Measurements from ENCODE around the gene ROBO1. TPM values are rescaled to one million over a fixed set of nuclear protein-coding genes. Genes with fewer than 3 reads are reported as not detected.

Gene ROBO1
- total RNA-seq, 1 donor from 2014 or later = 169 TPM

- Histone ChIP-seq H3K9ac (no peak overlapping the region), H2AFZ (replicated peaks) (peak overlapping the region; percentile 12), H3K79me2 (ENCODE audit: low read depth) (no peaks in the 10 kb centered on the region), H3K4me3 (no peak overlapping the region), H4K20me1 (ENCODE audit: low read depth) (no peaks in the 10 kb centered on the region), H3K4me2 (no peak overlapping the region), H3K36me3 (no peaks in the 10 kb centered on the region), H3K9me3 (ENCODE audit: low read depth) (no peaks in the 10 kb centered on the region), H3K4me1 (peaks cover 7% of the 10 kb centered on the region), H3K27ac (no peak overlapping the region), H3F3A (ENCODE audit: low read depth) (no peaks in the 10 kb centered on the region), H3K27me3 (no peaks in the 10 kb centered on the region)
- no peak for DNase-seq (ENCODE audit: low spot score)
- H3K27me3 Mint-ChIP-seq (ENCODE audit: insufficient read depth, low read depth) = no peaks in the 10 kb centered on the region
- no peak overlapping the region for H3K27ac Mint-ChIP-seq
- H3K4me3 Mint-ChIP-seq = no peak overlapping the region
- H3K4me1 Mint-ChIP-seq = peaks cover 4% of the 10 kb centered on the region
- TF ChIP-seq EZH2phosphoT487 (IDR thresholded peaks at IDR 0.05) (no peak), CTCF (IDR thresholded peaks at IDR 0.05) (no peak), EZH2 (IDR thresholded peaks at IDR 0.05) (no peak)
- H3K36me3 Mint-ChIP-seq = no peaks in the 10 kb centered on the region
- H3K9me3 Mint-ChIP-seq = no peaks in the 10 kb centered on the region
These were observed 170.1 kb downstream of the ROBO1 start for GRCh38 chr3:79597709-79598108.

GRCh38 chr3:79587150-79587549 lies 180.6 kb downstream of the ROBO1 start:
- Mint-ChIP-seq H3K4me1 (no peaks in the 10 kb centered on the region), H3K9me3 (no peaks in the 10 kb centered on the region), H3K27me3 (ENCODE audit: insufficient read depth, low read depth) (no peaks in the 10 kb centered on the region), H3K4me3 (no peak overlapping the region), H3K36me3 (no peaks in the 10 kb centered on the region), H3K27ac (no peak overlapping the region)
- H2AFZ ChIP-seq (replicated peaks) = no peak overlapping the region
- H3K4me2 ChIP-seq = no peak overlapping the region
- no peak overlapping the region for H3K9ac ChIP-seq
- H3K27ac ChIP-seq = no peak overlapping the region
- no peaks in the 10 kb centered on the region for H3K79me2 ChIP-seq (ENCODE audit: low read depth)
- no peaks in the 10 kb centered on the region for H3K36me3 ChIP-seq
- H3K4me1 ChIP-seq = no peaks in the 10 kb centered on the region
- no peaks in the 10 kb centered on the region for H3K27me3 ChIP-seq
- no peaks in the 10 kb centered on the region for H4K20me1 ChIP-seq (ENCODE audit: low read depth)
- no peak overlapping the region for H3K4me3 ChIP-seq
- DNase-seq (ENCODE audit: low spot score) = no peak
- H3K9me3 ChIP-seq (ENCODE audit: low read depth) = no peaks in the 10 kb centered on the region
- H3F3A ChIP-seq (ENCODE audit: low read depth) = no peaks in the 10 kb centered on the region
- no peak for TF ChIP-seq EZH2phosphoT487 (IDR thresholded peaks at IDR 0.05)
- TF ChIP-seq CTCF (IDR thresholded peaks at IDR 0.05) = no peak

GRCh38 chr3:79586232-79586631 lies 181.6 kb downstream of the ROBO1 start:
- Mint-ChIP-seq H3K4me1 (no peaks in the 10 kb centered on the region), H3K4me3 (no peak overlapping the region), H3K27me3 (ENCODE audit: insufficient read depth, low read depth) (no peaks in the 10 kb centered on the region), H3K27ac (no peak overlapping the region), H3K36me3 (no peaks in the 10 kb centered on the region), H3K9me3 (no peaks in the 10 kb centered on the region)
- no peaks in the 10 kb centered on the region for H3K9me3 ChIP-seq (ENCODE audit: low read depth)
- no peaks in the 10 kb centered on the region for H3K36me3 ChIP-seq
- H3K4me1 ChIP-seq = no peaks in the 10 kb centered on the region
- TF ChIP-seq CTCF (IDR thresholded peaks at IDR 0.05) = no peak
- TF ChIP-seq EZH2phosphoT487 (IDR thresholded peaks at IDR 0.05) = no peak
- TF ChIP-seq EZH2 (IDR thresholded peaks at IDR 0.05) = no peak
- H3K4me3 ChIP-seq = no peak overlapping the region
- no peak overlapping the region for H3K9ac ChIP-seq
- no peaks in the 10 kb centered on the region for H3F3A ChIP-seq (ENCODE audit: low read depth)
- H3K27ac ChIP-seq = no peak overlapping the region
- H3K27me3 ChIP-seq = no peaks in the 10 kb centered on the region
- DNase-seq (ENCODE audit: low spot score) = no peak
- no peaks in the 10 kb centered on the region for H4K20me1 ChIP-seq (ENCODE audit: low read depth)
- no peak overlapping the region for H2AFZ ChIP-seq (replicated peaks)
- H3K79me2 ChIP-seq (ENCODE audit: low read depth) = no peaks in the 10 kb centered on the region
- H3K4me2 ChIP-seq = no peak overlapping the region

- Histone ChIP-seq H3K4me2 (no peak overlapping the region), H3K27me3 (no peaks in the 10 kb centered on the region), H3F3A (ENCODE audit: low read depth) (no peaks in the 10 kb centered on the region), H3K36me3 (no peaks in the 10 kb centered on the region), H3K4me3 (no peak overlapping the region), H3K9me3 (ENCODE audit: low read depth) (no peaks in the 10 kb centered on the region), H4K20me1 (ENCODE audit: low read depth) (no peaks in the 10 kb centered on the region), H2AFZ (replicated peaks) (no peak overlapping the region), H3K27ac (no peak overlapping the region), H3K9ac (no peak overlapping the region), H3K79me2 (ENCODE audit: low read depth) (no peaks in the 10 kb centered on the region), H3K4me1 (no peaks in the 10 kb centered on the region)
- H3K4me3 Mint-ChIP-seq = no peak overlapping the region
- no peaks in the 10 kb centered on the region for H3K4me1 Mint-ChIP-seq
- H3K27me3 Mint-ChIP-seq (ENCODE audit: insufficient read depth, low read depth) = no peaks in the 10 kb centered on the region
- no peaks in the 10 kb centered on the region for H3K9me3 Mint-ChIP-seq
- H3K27ac Mint-ChIP-seq = no peak overlapping the region
- TF ChIP-seq CTCF (IDR thresholded peaks at IDR 0.05) (no peak), EZH2phosphoT487 (IDR thresholded peaks at IDR 0.05) (no peak), EZH2 (IDR thresholded peaks at IDR 0.05) (no peak)
- no peaks in the 10 kb centered on the region for H3K36me3 Mint-ChIP-seq
- DNase-seq (ENCODE audit: low spot score) = no peak
These were observed 194.9 kb downstream of the ROBO1 start for GRCh38 chr3:79572930-79573329.
